SK-N-SH treated with all-trans-retinoic acid at 6 μM for 48 hours (cell line): Measurements from ENCODE around the gene EMC8.

Experiments
- BACH2 ChIP-seq: fragments of 250-450 bp; sonication (Bioruptor Pico); IDR thresholded peaks from 2 replicates; pipeline ENCODE4 v1.9.0; 2021; ENCODE audit warnings: mild to moderate bottlenecking, borderline replicate concordance
- ESRRG ChIP-seq: fragments of 250-450 bp; sonication (Bioruptor Pico); IDR thresholded peaks from 2 replicates; pipeline ENCODE4 v1.6.1; 2021; ENCODE audit warnings: mild to moderate bottlenecking
- POU6F1 ChIP-seq: fragments of 250-450 bp; sonication (Bioruptor Pico); IDR thresholded peaks from 2 replicates; pipeline ENCODE4 v1.8.0; 2021; ENCODE audit warnings: low read depth, mild to moderate bottlenecking, moderate library complexity, borderline replicate concordance
- PPARA ChIP-seq: fragments of 250-450 bp; sonication (Bioruptor Pico); IDR thresholded peaks from 2 replicates; pipeline ENCODE4 v1.5.0; 2020; ENCODE audit warnings: mild to moderate bottlenecking, borderline replicate concordance
- RARB ChIP-seq: fragments of 250-450 bp; sonication (Bioruptor Pico); IDR thresholded peaks from 2 replicates; pipeline ENCODE4 v1.8.0; 2021; ENCODE audit warnings: mild to moderate bottlenecking, moderate library complexity
- ZFP3 ChIP-seq: fragments of 250-450 bp; sonication (Bioruptor Pico); IDR thresholded peaks from 2 replicates; pipeline ENCODE4 v1.5.0; 2020; ENCODE audit warnings: mild to moderate bottlenecking, moderate library complexity
- ZNF565 ChIP-seq: fragments of 450-650 bp; formaldehyde crosslinking; conservative IDR thresholded peaks from 2 replicates; pipeline ENCODE4 v1.5.0; 2020; ENCODE audit warnings: low read depth, mild to moderate bottlenecking, moderate library complexity
- ZNF70 ChIP-seq: fragments of 450-650 bp; formaldehyde crosslinking; IDR thresholded peaks from 2 replicates; pipeline ENCODE4 v1.5.0; 2020; ENCODE audit warnings: mild to moderate bottlenecking, moderate library complexity
- ZNF8 ChIP-seq: fragments of 450-650 bp; formaldehyde crosslinking; IDR thresholded peaks from 2 replicates; pipeline ENCODE4 v1.5.0; 2020; ENCODE audit warnings: mild to moderate bottlenecking, moderate library complexity
- TF ChIP-seq, protein P1 (sequence below): fragments of 250-450 bp; sonication (Bioruptor Pico); IDR thresholded peaks from 2 replicates; pipeline ENCODE4 v1.5.1; 2020; ENCODE audit warnings: low read depth, mild to moderate bottlenecking, moderate library complexity
- TF ChIP-seq, protein P2 (sequence below): fragments of 250-450 bp; sonication (Bioruptor Pico); IDR thresholded peaks from 2 replicates; pipeline ENCODE4 v1.5.1; 2021; ENCODE audit warnings: mild to moderate bottlenecking, moderate library complexity
- TF ChIP-seq, protein P3 (sequence below): fragments of 250-450 bp; sonication (Bioruptor Pico); IDR thresholded peaks from 2 replicates; pipeline ENCODE4 v1.8.0; 2020; ENCODE audit warnings: mild to moderate bottlenecking, moderate library complexity, borderline replicate concordance

DNA sequence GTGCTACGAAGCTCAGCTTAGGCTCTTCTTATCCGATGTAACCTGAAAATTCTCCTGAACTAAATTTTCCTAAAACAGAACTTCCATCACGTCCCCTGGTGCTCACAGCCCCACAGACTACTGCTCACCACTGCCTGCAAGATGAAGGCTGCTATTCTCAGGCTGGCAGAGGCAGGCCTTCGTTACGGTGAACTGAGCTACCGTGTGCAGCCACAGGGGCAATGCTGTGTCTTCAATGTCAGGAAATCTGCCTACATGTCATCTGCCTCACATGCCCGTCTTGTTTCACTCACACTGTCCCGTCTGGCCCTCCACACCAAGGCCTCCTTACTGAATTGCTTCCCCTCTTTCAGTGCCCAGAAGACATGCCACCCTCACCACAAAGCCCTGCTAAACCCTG, 15.9 kb downstream of the EMC8 start:
- TF ChIP-seq ZNF8 (CRISPR knock-in tag) (no peak), PPARA (no peak), BACH2 (CRISPR knock-in tag) (no peak), RARB (no peak), ZFP3 (CRISPR knock-in tag) (no peak), ZNF70 (CRISPR knock-in tag) (no peak), ZNF565 (CRISPR knock-in tag) (no peak), POU6F1 (CRISPR knock-in tag) (no peak), ESRRG (CRISPR knock-in tag) (no peak)
- TF ChIP-seq, protein P1, sequence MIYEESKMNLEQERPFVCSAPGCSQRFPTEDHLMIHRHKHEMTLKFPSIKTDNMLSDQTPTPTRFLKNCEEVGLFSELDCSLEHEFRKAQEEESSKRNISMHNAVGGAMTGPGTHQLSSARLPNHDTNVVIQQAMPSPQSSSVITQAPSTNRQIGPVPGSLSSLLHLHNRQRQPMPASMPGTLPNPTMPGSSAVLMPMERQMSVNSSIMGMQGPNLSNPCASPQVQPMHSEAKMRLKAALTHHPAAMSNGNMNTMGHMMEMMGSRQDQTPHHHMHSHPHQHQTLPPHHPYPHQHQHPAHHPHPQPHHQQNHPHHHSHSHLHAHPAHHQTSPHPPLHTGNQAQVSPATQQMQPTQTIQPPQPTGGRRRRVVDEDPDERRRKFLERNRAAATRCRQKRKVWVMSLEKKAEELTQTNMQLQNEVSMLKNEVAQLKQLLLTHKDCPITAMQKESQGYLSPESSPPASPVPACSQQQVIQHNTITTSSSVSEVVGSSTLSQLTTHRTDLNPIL, result no peak
- TF ChIP-seq, protein P2, sequence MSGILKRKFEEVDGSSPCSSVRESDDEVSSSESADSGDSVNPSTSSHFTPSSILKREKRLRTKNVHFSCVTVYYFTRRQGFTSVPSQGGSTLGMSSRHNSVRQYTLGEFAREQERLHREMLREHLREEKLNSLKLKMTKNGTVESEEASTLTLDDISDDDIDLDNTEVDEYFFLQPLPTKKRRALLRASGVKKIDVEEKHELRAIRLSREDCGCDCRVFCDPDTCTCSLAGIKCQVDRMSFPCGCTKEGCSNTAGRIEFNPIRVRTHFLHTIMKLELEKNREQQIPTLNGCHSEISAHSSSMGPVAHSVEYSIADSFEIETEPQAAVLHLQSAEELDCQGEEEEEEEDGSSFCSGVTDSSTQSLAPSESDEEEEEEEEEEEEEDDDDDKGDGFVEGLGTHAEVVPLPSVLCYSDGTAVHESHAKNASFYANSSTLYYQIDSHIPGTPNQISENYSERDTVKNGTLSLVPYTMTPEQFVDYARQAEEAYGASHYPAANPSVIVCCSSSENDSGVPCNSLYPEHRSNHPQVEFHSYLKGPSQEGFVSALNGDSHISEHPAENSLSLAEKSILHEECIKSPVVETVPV, result no peak
- TF ChIP-seq, protein P3, sequence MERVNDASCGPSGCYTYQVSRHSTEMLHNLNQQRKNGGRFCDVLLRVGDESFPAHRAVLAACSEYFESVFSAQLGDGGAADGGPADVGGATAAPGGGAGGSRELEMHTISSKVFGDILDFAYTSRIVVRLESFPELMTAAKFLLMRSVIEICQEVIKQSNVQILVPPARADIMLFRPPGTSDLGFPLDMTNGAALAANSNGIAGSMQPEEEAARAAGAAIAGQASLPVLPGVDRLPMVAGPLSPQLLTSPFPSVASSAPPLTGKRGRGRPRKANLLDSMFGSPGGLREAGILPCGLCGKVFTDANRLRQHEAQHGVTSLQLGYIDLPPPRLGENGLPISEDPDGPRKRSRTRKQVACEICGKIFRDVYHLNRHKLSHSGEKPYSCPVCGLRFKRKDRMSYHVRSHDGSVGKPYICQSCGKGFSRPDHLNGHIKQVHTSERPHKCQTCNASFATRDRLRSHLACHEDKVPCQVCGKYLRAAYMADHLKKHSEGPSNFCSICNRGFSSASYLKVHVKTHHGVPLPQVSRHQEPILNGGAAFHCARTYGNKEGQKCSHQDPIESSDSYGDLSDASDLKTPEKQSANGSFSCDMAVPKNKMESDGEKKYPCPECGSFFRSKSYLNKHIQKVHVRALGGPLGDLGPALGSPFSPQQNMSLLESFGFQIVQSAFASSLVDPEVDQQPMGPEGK, result no peak
